ENCODE results near the gene VOPP1. TPM values are rescaled to one million over a fixed set of nuclear protein-coding genes. Genes with fewer than 3 reads are reported as not detected.

Gene VOPP1
- total RNA-seq, 1 donor from 2014 or later: 66.2 TPM

DNA sequence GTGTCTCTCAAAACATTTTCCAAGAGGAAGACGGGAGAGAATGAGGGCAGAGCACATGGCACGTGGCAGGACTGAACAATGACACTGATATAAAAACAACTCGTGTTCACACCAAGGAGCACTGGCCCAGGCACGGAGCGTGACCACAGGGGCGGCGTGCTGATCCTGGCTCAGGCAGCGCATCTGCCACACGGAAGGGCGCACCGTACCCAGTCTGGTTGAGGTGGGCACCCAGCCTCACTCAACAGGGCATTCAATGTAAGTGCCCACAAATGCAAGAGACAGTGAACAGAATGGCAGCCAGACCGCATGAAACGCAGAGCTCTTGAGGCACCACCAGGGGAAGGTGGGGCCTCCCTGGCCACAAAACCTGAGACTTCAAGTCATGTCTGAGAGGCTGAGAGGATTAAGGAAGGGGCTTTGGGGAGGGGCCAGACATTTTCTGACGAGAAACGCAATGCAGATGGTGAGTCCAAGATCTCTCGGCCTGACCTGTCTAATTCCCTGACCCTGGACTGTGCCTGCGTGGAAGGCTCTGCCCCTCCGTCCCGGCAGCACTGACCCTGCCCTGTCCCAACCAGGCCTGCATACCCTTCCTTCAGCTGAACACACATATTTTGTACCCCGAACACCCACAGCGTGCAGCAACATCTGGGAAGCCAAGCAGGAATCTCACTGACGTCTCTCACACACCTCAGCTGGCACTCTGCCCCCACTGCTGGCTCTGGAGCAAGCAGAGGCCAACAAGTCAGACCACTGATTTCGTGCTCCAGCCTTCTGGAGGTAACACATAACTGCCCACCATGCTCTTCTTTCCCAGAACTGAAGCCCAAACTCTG, 35.5 kb downstream of the VOPP1 start:
- intact Hi-C loops (cut with DNase I): no loop called here
- H3K4me1 ChIP-seq: peaks cover 73% of the 10 kb centered on the region
- H3K9me3 ChIP-seq: no peaks in the 10 kb centered on the region
- TF ChIP-seq, protein P1, sequence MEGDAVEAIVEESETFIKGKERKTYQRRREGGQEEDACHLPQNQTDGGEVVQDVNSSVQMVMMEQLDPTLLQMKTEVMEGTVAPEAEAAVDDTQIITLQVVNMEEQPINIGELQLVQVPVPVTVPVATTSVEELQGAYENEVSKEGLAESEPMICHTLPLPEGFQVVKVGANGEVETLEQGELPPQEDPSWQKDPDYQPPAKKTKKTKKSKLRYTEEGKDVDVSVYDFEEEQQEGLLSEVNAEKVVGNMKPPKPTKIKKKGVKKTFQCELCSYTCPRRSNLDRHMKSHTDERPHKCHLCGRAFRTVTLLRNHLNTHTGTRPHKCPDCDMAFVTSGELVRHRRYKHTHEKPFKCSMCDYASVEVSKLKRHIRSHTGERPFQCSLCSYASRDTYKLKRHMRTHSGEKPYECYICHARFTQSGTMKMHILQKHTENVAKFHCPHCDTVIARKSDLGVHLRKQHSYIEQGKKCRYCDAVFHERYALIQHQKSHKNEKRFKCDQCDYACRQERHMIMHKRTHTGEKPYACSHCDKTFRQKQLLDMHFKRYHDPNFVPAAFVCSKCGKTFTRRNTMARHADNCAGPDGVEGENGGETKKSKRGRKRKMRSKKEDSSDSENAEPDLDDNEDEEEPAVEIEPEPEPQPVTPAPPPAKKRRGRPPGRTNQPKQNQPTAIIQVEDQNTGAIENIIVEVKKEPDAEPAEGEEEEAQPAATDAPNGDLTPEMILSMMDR (IDR thresholded peaks at IDR 0.05): no peak
- ATAC-seq: no peak
- H3K27ac ChIP-seq: no peak overlapping the region
- H3K27me3 ChIP-seq (ENCODE audit: low read depth): no peaks in the 10 kb centered on the region
- no peak for DNase-seq
- H3K4me3 ChIP-seq: no peak overlapping the region
- H3K36me3 ChIP-seq: no peaks in the 10 kb centered on the region

DNA sequence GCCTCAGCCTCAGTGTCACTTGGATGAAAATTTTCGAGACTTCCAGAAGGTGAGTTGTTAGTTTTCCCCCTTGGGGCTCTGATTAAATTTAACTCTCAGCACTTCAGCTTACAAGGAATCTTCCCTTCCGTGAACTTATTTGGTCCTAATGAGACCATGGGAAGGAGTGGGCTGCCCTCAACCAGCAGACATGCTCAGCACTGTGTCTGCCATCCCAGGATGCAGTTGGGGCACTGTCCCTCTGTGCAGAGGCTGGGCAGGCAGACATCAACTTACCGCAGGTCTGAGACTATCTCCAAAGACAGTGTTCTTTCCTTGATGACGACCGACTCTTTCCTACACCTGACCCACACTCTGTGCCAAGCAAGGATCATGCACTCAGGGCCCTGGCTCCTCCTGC, 36.7 kb downstream of the VOPP1 start:
- Histone ChIP-seq H3K9me3 (no peaks in the 10 kb centered on the region), H3K4me1 (peaks cover 74% of the 10 kb centered on the region), H3K4me3 (no peak overlapping the region), H3K36me3 (no peaks in the 10 kb centered on the region), H3K27me3 (ENCODE audit: low read depth) (no peaks in the 10 kb centered on the region), H3K27ac (no peak overlapping the region)
- ATAC-seq (no peak), DNase-seq (no peak)
- TF ChIP-seq, protein P1 (IDR thresholded peaks at IDR 0.05): no peak
- intact Hi-C loops (cut with DNase I): no loop called here

DNA sequence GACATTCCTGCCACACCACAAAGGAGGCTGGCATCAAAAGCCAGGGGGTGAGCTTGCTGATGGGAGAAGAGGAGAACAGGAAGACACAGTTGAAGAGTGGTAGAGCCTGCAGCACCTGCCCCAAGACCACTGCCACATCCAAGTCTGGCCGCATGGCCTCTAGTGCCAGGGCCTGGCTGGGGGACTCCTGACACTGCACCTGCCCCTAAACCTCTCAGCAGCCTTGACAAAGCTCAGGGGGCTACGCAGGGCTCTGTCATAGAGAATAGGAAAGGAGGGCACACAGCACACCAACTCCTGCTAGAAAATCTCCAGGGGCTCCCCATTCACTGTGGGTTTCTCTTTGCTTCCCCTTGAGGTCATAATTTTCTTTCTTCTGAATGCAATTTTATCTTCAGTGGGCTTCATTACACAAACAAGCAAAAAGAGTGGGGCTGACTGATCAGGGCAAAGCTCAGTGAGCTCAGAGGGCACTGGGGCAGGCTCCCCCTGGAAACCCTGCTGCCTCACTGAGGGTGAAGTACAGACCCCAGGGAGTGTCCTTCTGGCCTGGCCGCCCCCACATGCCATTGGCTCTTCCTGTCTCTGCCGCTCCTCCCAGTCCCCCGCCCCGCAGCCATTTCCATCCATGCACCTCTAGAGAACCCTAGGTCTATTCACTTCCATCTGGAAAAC, 37.2 kb downstream of the VOPP1 start:
- intact Hi-C loops (cut with DNase I): no loop called here

DNA sequence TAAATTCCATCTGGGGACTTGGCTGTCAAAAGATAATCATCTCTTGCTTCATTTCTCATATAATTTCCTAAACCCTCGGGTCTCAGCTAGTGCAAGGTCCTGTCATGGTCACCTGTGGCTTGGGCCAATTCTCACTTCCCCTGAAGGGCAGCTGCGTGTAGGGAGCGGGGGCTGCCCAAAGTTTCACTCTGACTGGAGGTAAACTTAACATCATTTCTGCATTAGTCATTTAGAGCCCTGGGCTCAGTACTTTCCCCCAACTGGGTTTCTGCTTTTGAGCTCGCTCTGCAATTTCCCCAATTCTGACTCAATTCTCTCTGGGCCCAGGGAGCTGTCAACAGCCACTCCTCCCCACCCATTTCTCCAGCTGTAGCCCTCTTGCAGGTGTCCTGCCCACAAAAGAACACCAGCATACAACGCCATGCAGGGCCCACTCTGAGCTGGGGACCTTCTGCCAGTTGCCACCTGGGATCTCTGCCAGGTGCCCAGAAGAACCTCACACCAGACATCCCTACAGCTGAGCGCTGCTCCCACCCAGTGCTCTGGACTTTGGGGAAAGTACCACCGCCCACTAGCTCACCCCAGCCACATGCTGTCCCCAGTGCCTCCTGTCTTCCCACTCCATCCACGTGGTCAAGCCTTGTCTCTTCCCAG, 37.9 kb downstream of the VOPP1 start:
- H3K9me3 ChIP-seq: no peaks in the 10 kb centered on the region
- TF ChIP-seq, protein P1 (IDR thresholded peaks at IDR 0.05): no peak
- no peaks in the 10 kb centered on the region for H3K36me3 ChIP-seq
- H3K4me1 ChIP-seq: peaks cover 74% of the 10 kb centered on the region
- intact Hi-C loops (cut with DNase I): no loop called here
- ATAC-seq: peak; percentile 82 to 86
- peak overlapping the region; percentile 37 for H3K27ac ChIP-seq
- no peak overlapping the region for H3K4me3 ChIP-seq
- peak; percentile 78 for DNase-seq
- no peaks in the 10 kb centered on the region for H3K27me3 ChIP-seq (ENCODE audit: low read depth)

More for the DNA sequence above, 37.2 kb downstream of the VOPP1 start:
- no peak overlapping the region for H3K4me3 ChIP-seq
- H3K36me3 ChIP-seq: no peaks in the 10 kb centered on the region
- DNase-seq (no peak), ATAC-seq (no peak)
- no peaks in the 10 kb centered on the region for H3K9me3 ChIP-seq
- peaks cover 74% of the 10 kb centered on the region for H3K4me1 ChIP-seq
- TF ChIP-seq, protein P1 (IDR thresholded peaks at IDR 0.05): no peak
- peak overlapping the region; percentile 37 for H3K27ac ChIP-seq
- H3K27me3 ChIP-seq (ENCODE audit: low read depth): no peaks in the 10 kb centered on the region

DNA sequence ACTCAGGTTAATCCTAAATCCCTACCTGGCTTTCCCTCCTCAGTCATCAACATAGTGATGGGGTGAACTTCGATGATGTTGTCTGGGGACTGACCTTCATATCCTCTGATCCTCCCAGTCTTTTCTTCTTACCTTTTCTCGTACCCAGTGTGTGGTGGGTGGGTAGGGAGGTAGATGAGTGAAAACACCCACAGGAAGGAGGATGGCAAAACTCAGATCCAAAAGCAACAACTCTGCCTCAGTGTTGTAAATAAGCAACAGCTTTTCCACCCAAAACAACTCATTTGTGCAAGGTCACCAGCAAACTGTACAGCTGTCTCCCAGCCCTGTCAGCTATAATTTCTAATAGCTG, 38.6 kb downstream of the VOPP1 start:
- Histone ChIP-seq H3K4me1 (peaks cover 69% of the 10 kb centered on the region), H3K4me3 (no peak overlapping the region), H3K36me3 (no peaks in the 10 kb centered on the region), H3K27me3 (ENCODE audit: low read depth) (no peaks in the 10 kb centered on the region), H3K9me3 (no peaks in the 10 kb centered on the region), H3K27ac (peak overlapping the region; percentile 37)
- TF ChIP-seq, protein P1 (IDR thresholded peaks at IDR 0.05): no peak
- intact Hi-C loops (cut with DNase I): no loop called here
- ATAC-seq (no peak), DNase-seq (no peak)
